Stimulated activated CD8-positive, alpha-beta memory T cell treated with anti-CD3 and anti-CD28 coated beads, Interleukin-4, amount 100 ng/mL, for 48 hours (primary cell): Measurements from ENCODE around the gene KIF3A.

Source experiments
- DNase-seq: peaks from one replicate; pipeline ENCODE4 v3.0.0-alpha.2; 2020

Gene KIF3A

GRCh38 chr5:132753135-132753987 lies 16.0 kb upstream of the KIF3A start:
- peak; percentile 38 for DNase-seq

DNA sequence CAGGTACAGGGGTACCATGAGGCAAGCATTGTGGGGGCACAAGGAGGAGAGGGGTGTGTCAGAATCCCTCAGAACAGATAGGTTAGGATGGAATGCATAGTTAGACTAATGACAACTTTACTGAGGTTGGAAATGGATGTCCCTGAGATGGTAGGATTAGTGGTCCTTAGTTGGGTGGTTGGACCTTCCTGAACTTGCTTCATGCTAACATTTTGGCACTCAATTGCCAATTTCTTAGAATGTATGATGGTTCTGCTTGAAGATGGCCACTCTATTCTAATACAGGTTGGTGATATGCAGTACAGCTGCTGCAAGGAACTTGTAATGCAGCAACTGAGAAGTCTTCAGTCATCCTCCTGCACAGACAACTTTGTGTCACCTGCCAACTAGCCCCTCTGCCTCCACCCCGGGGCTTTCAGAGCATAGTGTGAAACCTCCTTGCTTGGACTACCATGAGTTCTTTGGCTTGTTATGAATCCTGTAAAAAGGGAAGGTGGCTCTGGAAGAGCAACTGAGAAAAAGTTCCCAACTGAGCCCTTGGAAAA lies 15.3 kb upstream of the KIF3A start:
- peak; percentile 21 for DNase-seq

- DNase-seq, result peak; percentile 24
Measured at GRCh38 chr5:132751971-132752580, 14.7 kb upstream of the KIF3A start.

GRCh38 chr5:132751444-132751843 lies 14.1 kb upstream of the KIF3A start:
- DNase-seq, result peak; percentile 58

GRCh38 chr5:132750471-132751230 lies 13.3 kb upstream of the KIF3A start:
- peak; percentile 20 for DNase-seq

- peak; percentile 21 for DNase-seq
Measured at GRCh38 chr5:132749506-132749905, 12.2 kb upstream of the KIF3A start.

DNA sequence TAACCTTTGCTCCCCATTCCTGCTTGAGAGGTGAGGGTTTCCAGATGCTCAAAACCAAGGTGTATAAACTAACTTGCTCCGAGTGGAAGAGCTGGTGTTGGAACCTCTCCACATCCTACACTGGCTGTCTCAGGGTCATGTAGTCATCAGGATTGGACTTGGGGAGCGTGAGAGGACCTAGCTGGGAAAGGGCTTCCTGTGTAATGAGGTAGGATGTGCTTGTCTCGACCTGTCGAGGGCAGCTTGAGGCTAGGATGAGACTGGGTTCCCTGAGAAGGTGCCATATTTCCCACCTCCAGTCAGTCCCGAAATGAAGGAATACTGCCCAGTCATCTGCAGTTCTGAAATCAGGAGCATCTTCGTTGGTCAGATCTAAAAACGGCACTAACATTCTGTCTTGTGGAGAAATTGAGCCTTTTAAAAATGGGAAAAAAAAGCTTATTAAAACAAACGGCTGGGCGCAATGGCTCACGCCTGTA lies 11.2 kb upstream of the KIF3A start:
- peak; percentile 23 for DNase-seq

DNA sequence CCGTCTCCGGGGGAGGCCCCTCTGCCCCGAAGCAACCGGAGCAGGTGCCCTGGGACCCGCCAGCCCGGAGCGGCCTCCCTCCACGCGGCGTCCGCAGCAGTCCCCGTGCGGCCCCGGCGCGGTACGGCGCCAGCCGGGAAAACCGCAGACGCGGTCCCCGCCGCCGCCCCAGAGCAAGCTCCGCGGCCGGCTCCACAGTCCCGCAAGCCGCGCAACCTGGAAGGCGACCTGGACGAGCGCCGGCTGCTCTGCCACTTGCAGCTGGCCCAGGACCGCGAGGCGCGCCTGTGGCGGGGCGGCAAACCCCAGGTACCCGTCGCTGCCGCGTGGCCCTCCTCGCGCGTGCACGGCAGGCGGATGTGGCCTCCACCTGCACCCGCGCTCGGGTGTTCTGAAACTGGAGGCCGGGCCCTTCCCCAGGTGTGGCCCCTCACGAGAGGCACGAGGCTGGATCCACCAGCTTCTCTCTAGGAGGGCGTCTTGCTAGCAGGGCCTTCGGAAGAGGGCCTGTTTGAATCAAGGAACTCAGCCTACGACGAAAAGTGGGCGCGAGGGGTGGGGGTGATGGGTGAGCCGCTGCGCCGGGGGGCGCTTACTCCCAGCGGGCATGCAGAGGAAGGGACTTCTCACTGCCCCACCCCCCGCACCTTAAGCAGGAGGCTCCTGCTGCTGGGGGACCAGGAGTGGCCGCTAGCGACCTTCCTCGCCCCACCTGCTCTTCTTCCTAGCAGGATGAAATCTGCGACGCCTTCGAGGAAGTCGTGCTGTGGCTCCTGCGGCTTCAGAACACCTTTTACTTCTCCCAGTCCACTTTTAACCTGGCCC lies 10.5 kb upstream of the KIF3A start:
- peak; percentile 44 for DNase-seq

DNA sequence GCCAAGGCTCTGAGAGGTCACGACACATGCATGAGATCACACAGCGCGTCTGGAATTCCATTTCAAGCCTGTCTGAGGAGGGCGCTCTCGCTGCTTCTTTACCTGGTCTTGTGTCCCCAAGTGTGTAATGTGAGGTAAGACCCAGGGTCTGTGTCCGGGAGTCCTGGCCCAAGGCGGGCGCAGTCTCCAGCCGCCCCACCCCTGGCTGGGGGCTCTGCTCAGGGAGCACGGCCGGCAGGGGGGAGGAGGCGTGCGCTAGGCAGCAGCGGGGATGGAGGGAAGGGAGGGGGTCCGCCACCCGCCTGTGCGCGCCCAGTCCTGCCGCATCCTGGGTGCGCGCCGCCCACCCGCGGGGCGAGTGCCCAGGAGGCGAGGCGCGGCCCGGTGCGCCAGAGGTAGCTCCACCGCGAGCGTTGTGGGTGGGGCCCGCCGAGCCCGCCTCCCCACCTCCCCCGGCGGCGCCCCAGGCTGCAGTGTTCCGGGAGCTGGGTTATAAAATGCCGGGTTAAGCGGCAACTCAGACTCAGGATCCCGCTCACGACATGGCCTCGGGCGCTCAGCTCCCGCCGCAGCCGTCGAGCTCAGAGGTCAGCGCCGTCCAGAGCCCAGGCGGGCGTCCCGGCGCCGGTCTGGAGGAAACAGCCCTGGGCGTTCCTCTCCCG lies 9.7 kb upstream of the KIF3A start, which contains the start of gene CCNI2:
Gene CCNI2, plus strand, starts transcription at position 473 of the 662 bp plus-strand sequence. Its CDS starts 70 bp downstream, at position 543.
- DNase-seq, result peak; percentile 67

DNA sequence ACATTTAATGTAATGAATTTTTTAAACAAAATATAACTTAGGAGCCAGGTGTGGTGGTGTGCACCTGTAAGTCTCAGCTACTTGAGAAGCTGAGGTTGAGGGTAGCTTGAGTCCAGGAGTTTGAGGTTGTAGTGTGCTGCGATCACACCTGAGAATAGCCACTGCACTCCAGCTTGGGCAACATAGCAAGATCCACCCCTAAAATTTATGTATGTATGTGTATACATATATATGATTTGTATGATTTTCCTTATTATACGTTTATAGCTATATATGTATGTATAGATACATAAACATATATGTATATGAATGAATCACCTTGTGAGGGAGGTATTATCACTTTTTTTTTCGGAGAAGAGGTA lies 9.2 kb upstream of the KIF3A start:
- no peak for DNase-seq

GRCh38 chr5:132744659-132745058 lies 7.3 kb upstream of the KIF3A start:
- DNase-seq, result no peak

DNA sequence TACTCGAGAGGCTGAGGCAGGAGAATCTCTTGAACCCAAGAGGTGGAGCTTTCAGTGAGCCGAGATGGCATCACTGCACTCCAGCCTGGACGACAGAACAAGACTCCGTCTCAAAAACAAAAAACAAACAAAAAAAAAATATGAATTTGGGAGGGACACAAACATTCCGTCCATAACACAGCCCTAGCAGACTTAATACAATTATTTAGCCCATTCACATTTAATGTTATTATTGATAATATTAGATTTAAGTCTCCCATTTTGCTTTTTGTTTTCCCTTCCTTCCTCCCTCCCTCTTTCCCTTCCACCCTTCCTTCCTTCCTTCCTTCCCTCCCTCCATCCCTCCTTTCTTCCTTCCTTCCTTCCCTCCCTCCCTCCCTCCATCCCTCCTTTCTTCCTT lies 5.3 kb upstream of the KIF3A start:
- no peak for DNase-seq

DNA sequence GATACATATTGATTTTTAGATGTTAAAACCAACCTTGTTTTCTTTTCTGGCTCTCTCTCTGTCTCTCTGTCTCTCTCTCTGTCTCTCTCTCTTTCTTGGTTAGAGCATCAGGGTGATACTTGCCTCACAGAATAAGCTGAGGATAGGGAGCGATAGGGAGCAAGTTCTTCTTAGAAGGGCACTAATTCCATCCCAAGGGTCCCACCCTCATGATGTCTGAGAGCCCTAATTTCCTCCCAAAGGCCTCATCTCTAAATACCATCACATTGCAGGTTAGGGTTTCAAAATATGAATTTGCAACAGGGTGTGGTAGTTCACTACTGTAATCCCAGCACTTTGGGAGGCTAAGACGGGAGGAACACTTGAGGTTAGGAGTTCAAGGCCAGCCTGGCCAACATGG lies 4.8 kb upstream of the KIF3A start:
- DNase-seq, result no peak

DNA sequence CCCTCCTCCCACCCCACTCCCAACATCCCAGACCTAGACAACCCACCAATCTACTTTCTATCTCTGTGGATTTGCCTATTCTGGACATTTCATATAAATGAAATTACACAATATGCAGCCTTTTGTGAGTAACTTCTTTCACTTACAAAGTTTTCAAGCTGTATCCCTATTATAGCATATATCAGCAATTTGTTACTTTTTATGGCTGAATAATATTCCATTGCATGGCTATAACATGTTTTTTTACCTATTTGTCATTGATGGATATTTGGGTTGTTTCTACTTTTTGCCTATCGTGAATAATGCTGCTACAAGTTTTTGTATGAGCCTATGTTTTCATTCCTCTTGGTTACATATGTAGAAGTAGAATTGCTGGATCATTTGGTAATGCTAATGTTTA lies 1.9 kb upstream of the KIF3A start:
- DNase-seq, result no peak

DNA sequence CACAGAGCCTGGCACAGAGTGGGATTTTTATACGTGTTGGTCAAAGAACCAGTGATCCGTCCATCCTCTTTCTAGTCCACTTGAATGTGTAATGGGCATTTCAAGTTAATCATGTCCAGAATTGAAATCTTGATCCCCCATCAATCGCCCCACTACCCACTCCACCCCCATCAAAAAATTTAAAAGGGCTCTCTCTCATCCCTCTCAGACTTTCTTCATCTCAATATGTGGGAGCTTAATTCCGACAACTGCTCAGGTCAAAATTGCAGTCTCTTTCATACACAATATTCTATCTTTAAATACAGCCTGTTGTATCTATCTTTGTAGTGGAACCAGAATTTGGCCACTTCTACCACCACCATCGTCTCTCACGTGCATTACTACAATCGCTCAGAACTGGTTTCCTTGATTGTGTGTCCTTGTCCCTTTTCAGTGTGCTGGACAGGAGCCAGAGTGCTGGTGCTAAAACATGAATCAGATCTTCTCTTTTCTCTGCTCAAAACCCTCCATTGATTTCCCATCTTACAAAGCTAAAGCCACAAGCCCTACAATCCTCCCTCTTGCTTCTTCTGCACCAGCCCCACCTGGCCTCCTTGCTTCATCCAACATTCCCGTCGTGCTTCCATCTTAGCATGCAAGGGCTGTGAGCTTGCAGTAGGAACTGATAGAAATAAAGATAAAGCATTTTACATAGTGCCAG lies 786 bp upstream of the KIF3A start:
- DNase-seq, result no peak

GRCh38 chr5:132734687-132735086 lies 2.7 kb downstream of the KIF3A start:
- no peak for DNase-seq

DNA sequence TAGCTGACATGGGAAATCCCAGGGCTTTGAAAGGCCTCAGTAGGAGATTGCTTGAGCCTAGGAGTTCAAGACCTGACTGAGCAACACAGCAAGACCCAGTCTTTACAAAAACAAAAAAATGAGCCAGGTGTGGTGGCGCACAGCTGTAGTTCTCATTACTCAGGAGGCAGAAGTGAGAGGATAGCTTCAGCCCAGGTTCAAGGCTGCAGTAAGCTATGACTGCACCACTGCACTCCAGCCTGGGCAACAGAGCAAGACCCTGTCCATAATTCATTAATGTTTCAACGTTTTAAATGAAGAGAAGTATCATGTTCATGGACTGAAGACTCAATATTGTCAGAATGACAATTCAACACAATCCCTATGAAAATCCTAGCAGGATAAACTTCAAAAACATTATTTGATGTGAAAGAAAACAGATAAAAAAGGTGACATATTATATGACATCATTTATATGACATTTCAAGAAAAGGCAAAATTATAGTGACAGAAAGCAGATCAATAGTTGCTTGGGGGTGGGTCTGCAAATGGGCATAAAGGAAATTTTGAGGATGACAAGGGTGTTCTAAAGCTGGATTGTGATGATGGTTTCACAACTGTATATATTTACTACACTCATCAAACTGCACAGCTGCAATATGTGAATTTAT lies 3.7 kb downstream of the KIF3A start:
- DNase-seq, result no peak

DNA sequence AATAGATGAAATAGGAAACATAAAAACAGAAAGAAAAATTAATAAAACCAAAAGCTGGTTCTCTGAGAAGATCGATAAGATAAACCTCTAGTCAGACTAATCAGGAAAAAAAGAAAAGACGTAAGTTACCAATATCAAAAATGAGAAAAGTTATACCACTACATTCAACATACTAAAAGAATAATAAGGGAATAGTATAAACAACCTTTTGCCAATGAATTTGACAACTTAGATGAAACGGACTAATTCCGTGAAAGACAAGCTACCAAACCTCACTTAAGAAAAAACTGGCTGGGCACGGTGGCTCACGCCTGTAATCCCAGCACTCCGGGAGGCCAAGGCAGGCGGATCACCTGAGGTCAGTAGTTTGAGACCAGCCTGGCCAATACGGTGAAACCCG lies 7.5 kb downstream of the KIF3A start:
- DNase-seq, result no peak

DNA sequence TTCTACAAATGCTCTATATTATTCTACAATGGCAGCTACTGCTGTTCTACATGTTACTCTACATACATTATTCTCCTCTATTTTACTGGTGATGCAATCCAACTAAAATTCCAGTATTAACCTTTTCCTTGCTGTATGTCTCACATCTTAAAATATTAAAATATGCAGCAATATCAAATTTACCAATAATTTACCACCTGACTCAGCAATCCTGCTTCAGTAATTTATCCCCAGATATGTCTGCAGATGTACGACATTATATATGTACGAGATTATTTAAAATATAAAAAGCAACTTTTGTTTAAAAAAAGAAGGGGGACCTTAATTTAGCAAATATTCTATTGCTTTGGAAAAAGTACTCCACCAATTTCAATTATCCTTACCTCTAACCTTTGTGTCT lies 11.6 kb downstream of the KIF3A start:
- DNase-seq, result no peak

DNA sequence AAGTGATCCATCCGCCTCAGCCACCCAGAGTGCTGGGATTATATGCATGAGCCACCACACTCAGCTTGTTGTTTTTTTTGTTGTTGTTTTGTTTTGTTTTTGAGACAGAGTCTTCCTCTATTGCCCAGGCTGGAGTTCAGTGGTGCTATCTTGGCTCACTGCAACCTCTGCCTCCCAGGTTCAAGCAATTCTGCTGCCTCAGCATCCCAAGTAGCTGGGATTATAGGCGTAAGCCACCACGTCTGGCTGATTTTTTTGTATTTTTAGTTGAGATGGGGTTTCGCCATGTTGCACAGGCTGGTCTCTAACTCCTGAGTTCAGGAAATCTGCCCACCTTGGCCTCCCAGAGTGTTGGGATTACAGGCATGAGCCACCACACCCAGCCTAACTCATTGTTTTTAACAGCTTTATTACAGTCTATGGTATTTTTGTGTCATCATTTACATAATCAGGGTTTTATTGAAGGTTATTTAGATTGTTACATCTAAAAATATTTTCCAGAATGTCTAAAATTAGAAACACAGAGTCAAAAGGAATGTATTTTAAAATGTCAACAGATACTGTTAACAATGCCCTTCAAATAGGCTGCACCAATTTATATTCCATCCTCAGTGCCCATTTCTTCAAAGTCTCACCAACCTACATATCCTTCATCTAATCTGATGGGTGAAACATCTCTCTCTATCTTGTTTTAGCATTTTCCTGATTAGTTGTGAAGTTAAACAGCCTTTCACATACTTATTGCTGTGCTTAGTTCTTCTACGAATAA lies 18.6 kb downstream of the KIF3A start:
- no peak for DNase-seq
